ENCODE results near the gene RNF166. TPM values are rescaled to one million over a fixed set of nuclear protein-coding genes. Genes with fewer than 3 reads are reported as not detected.

The RNF166 gene
- polyA plus RNA-seq, 1 donor from 2014 or later: 34.4 TPM

DNA sequence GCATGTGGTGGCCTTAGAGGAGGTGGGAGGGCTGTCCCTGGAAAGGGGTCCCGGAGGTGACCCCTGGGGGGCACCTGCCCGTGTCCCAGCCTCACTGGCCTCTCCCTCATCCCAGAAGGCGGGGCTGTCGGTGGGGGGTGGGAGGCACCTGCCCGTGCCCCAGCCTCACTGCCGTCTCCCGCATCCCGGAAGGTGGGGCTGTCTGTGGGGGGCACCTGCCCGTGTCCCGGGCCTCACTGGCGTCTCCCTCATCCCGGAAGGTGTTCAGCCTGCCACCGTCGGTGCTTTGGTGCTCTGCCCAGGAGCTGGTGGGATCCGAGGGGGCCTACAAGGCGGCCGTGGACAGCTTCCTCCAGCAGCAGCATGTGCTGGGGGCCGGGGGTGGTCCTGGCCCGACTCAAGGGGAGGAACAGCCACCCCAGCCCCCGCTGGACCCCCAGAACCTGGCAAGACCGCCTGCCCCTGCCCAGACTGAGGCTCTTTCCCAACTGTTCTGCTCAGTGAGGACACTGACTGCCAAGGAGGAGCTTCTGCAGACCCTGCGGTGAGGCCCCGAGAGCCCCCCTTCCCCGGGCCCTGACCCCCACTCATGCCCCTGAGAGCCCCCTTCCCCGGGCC, 6.3 kb upstream of the RNF166 start:
- no peaks in the 10 kb centered on the region for H3K9me2 ChIP-seq (ENCODE audit: insufficient read depth, low read length)
- no peaks in the 10 kb centered on the region for H3K36me3 ChIP-seq (ENCODE audit: insufficient read depth, low read length)
- H3K79me2 ChIP-seq (replicated peaks; ENCODE audit: insufficient read depth, low read length): peaks cover under 1% of the 10 kb centered on the region
- H3K9ac ChIP-seq (ENCODE audit: low read length): no peak overlapping the region
- no peaks in the 10 kb centered on the region for H3K27me3 ChIP-seq (ENCODE audit: insufficient read depth, low read depth, low read length)
- no peak overlapping the region for H3K27ac ChIP-seq (ENCODE audit: low read length)
- H3K4me3 ChIP-seq (ENCODE audit: low read length): no peak overlapping the region
- no peaks in the 10 kb centered on the region for H4K20me1 ChIP-seq (ENCODE audit: insufficient read depth)
- no peak overlapping the region for H3K4me2 ChIP-seq (ENCODE audit: low read length)
- no peaks in the 10 kb centered on the region for H3F3A ChIP-seq (ENCODE audit: insufficient read depth, low read length, poor library complexity, severe bottlenecking)
- no peak for TF ChIP-seq RAD21 (conservative IDR thresholded peaks at IDR 0.05)
- TF ChIP-seq TAF1 (IDR thresholded peaks at IDR 0.05; ENCODE audit: low read depth): no peak
- no peak for TF ChIP-seq MXI1 (conservative IDR thresholded peaks at IDR 0.05; ENCODE audit: poor library complexity, severe bottlenecking)
- TF ChIP-seq, protein P1, sequence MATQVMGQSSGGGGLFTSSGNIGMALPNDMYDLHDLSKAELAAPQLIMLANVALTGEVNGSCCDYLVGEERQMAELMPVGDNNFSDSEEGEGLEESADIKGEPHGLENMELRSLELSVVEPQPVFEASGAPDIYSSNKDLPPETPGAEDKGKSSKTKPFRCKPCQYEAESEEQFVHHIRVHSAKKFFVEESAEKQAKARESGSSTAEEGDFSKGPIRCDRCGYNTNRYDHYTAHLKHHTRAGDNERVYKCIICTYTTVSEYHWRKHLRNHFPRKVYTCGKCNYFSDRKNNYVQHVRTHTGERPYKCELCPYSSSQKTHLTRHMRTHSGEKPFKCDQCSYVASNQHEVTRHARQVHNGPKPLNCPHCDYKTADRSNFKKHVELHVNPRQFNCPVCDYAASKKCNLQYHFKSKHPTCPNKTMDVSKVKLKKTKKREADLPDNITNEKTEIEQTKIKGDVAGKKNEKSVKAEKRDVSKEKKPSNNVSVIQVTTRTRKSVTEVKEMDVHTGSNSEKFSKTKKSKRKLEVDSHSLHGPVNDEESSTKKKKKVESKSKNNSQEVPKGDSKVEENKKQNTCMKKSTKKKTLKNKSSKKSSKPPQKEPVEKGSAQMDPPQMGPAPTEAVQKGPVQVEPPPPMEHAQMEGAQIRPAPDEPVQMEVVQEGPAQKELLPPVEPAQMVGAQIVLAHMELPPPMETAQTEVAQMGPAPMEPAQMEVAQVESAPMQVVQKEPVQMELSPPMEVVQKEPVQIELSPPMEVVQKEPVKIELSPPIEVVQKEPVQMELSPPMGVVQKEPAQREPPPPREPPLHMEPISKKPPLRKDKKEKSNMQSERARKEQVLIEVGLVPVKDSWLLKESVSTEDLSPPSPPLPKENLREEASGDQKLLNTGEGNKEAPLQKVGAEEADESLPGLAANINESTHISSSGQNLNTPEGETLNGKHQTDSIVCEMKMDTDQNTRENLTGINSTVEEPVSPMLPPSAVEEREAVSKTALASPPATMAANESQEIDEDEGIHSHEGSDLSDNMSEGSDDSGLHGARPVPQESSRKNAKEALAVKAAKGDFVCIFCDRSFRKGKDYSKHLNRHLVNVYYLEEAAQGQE (IDR thresholded peaks at IDR 0.05; ENCODE audit: borderline replicate concordance): no peak
- no peak for TF ChIP-seq SMC3 (conservative IDR thresholded peaks at IDR 0.05; ENCODE audit: poor library complexity)
- TF ChIP-seq EZH2 (IDR thresholded peaks at IDR 0.05; ENCODE audit: borderline replicate concordance, insufficient read depth, low read length, poor library complexity, severe bottlenecking): no peak
- no peak for TF ChIP-seq EP300 (conservative IDR thresholded peaks at IDR 0.05; ENCODE audit: poor library complexity, severe bottlenecking)
- TF ChIP-seq POLR2AphosphoS5 (IDR thresholded peaks at IDR 0.05): no peak
- TF ChIP-seq, protein P2, sequence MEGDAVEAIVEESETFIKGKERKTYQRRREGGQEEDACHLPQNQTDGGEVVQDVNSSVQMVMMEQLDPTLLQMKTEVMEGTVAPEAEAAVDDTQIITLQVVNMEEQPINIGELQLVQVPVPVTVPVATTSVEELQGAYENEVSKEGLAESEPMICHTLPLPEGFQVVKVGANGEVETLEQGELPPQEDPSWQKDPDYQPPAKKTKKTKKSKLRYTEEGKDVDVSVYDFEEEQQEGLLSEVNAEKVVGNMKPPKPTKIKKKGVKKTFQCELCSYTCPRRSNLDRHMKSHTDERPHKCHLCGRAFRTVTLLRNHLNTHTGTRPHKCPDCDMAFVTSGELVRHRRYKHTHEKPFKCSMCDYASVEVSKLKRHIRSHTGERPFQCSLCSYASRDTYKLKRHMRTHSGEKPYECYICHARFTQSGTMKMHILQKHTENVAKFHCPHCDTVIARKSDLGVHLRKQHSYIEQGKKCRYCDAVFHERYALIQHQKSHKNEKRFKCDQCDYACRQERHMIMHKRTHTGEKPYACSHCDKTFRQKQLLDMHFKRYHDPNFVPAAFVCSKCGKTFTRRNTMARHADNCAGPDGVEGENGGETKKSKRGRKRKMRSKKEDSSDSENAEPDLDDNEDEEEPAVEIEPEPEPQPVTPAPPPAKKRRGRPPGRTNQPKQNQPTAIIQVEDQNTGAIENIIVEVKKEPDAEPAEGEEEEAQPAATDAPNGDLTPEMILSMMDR (IDR thresholded peaks at IDR 0.05; ENCODE audit: poor library complexity, severe bottlenecking): no peak
- no peaks in the 10 kb centered on the region for H3K9me3 ChIP-seq (ENCODE audit: low read length)
- no peak overlapping the region for H2AFZ ChIP-seq (ENCODE audit: low read depth, low read length)

- Histone ChIP-seq H3K9ac (ENCODE audit: low read length) (no peak overlapping the region), H3K36me3 (ENCODE audit: insufficient read depth, low read length) (no peaks in the 10 kb centered on the region), H3K9me2 (ENCODE audit: insufficient read depth, low read length) (no peaks in the 10 kb centered on the region), H3K27ac (ENCODE audit: low read length) (no peak overlapping the region), H3K9me3 (ENCODE audit: low read length) (no peaks in the 10 kb centered on the region), H2AFZ (ENCODE audit: low read depth, low read length) (no peak overlapping the region), H3K4me2 (ENCODE audit: low read length) (no peak overlapping the region), H3F3A (ENCODE audit: insufficient read depth, low read length, poor library complexity, severe bottlenecking) (no peaks in the 10 kb centered on the region), H4K20me1 (ENCODE audit: insufficient read depth) (no peaks in the 10 kb centered on the region), H3K27me3 (ENCODE audit: insufficient read depth, low read depth, low read length) (no peaks in the 10 kb centered on the region), H3K4me3 (ENCODE audit: low read length) (no peak overlapping the region), H3K79me2 (replicated peaks; ENCODE audit: insufficient read depth, low read length) (peaks cover 6% of the 10 kb centered on the region)
- TF ChIP-seq RAD21 (conservative IDR thresholded peaks at IDR 0.05) (no peak), TAF1 (IDR thresholded peaks at IDR 0.05; ENCODE audit: low read depth) (no peak), EZH2 (IDR thresholded peaks at IDR 0.05; ENCODE audit: borderline replicate concordance, insufficient read depth, low read length, poor library complexity, severe bottlenecking) (no peak), POLR2AphosphoS5 (IDR thresholded peaks at IDR 0.05) (no peak), MXI1 (conservative IDR thresholded peaks at IDR 0.05; ENCODE audit: poor library complexity, severe bottlenecking) (no peak), SMC3 (conservative IDR thresholded peaks at IDR 0.05; ENCODE audit: poor library complexity) (no peak), EP300 (conservative IDR thresholded peaks at IDR 0.05; ENCODE audit: poor library complexity, severe bottlenecking) (no peak)
- TF ChIP-seq, protein P2 (IDR thresholded peaks at IDR 0.05; ENCODE audit: poor library complexity, severe bottlenecking): no peak
- TF ChIP-seq, protein P1 (IDR thresholded peaks at IDR 0.05; ENCODE audit: borderline replicate concordance): no peak
Observed at GRCh38 chr16:88711750-88712340, 5.6 kb upstream of the RNF166 start.

Measured in neural cell (in vitro differentiated cells).